ENCODE measurements around the gene GOLGA6L2.

GRCh38 chr15:23395832-23396231 is 51.2 kb downstream of the GOLGA6L2 start:
- TF ChIP-seq CTCF (IDR thresholded peaks at IDR 0.05; ENCODE audit: poor library complexity) (no peak), EZH2 (IDR thresholded peaks at IDR 0.05; ENCODE audit: borderline replicate concordance) (no peak)
